Vagina (tissue), 2 donors: ENCODE results near the gene TMEM140.

Source experiments
- CTCF ChIP-seq, 3 experiments: fragments of 450-650 bp in 2 of 3; fragments of 200-600 bp in 1 of 3; sonication (generic) in 1 of 3; IDR thresholded peaks; one replicate each; pipeline ENCODE4 v1.5.1; 2017 to 2019; ENCODE audit warnings: antibody characterized with exemption in 3 of 3, mild to moderate bottlenecking in 2 of 3, moderate library complexity in 2 of 3
- POLR2A ChIP-seq, 2 donors: fragments of 450-650 bp; IDR thresholded peaks; one replicate each; pipeline ENCODE4 v1.6.1; 2017; ENCODE audit warnings: antibody characterized with exemption in 2 of 2, mild to moderate bottlenecking in 2 of 2, moderate library complexity in 2 of 2

- no peak for TF ChIP-seq POLR2A (IDR thresholded peaks at IDR 0.05)
- TF ChIP-seq CTCF (IDR thresholded peaks at IDR 0.05): no peak
These were observed 53.0 kb downstream of the TMEM140 start for GRCh38 chr7:135200821-135201331.
